HG03354 (cell line): Measurements from ENCODE around the gene CLCN6.

ENCODE experiments used
- ATAC-seq: cut with Tn5 transposase; IDR thresholded peaks from one replicate; pipeline ENCODE4 v1.9.1; 2021; ENCODE audit warnings: mild to moderate bottlenecking; ENCODE audit not compliant: unreplicated experiment, poor library complexity, severe bottlenecking

CLCN6 gene

GRCh38 chr1:11873395-11874257 lies 67.6 kb downstream of the CLCN6 start:
- ATAC-seq, result no peak

DNA sequence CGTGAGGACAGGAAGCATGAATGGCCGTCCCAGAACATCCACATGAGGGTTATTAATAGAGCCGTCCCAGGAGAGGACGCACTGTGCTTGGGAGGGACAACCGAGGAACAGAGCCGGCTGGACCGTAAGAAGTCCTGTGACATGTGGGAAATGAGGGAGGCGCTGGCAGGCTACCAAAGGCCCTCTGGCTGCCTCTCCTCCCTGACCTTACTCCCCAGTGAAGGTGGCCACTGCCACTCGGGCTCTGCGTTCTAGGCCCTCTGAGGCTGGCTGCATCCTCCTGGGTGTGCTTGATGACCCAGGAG lies 68.2 kb downstream of the CLCN6 start:
- ATAC-seq, result no peak

DNA sequence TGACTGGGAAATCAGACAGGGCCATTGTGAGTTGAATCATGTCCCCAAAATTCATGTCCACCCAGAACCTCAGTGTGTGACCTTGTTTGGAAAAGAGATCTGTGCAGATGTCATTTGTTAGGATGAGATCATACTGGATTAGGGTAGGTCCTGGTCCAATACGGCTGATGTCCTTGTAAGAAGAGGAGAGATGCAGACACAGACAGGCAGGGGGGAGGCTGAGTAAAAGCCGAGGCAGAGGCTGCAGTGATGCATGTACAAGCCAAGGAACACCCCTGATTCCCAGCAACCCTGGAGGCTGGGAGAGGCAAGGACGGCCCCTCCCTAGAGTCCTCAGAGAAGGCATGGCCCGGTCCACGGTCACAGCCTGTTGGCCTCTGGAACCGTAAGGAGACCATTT lies 68.6 kb downstream of the CLCN6 start:
- no peak for ATAC-seq

DNA sequence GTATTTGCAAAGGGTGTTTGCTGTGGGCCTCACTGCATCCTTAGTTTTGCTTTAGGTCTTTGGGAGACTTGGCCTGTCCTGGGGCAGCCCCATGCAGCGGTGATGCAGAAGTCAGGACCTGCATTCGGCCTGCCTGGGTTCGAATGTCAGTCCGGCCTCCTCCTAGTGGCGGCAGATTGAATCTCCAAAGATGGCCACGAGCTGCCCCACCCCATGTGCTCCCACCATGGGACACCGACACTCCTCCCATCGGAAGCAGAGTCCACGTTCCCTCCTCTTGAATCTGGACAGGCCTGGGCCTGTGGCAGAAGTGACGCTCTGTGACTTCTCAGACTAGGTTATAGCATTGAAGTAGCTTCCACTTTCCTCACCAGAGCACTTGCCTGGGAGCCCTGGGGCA lies 69.1 kb downstream of the CLCN6 start:
- no peak for ATAC-seq

GRCh38 chr1:11877074-11877473 lies 71.1 kb downstream of the CLCN6 start:
- no peak for ATAC-seq

GRCh38 chr1:11878081-11878890 lies 72.3 kb downstream of the CLCN6 start:
- ATAC-seq, result no peak

GRCh38 chr1:11878891-11879190 lies 72.8 kb downstream of the CLCN6 start:
- no peak for ATAC-seq

DNA sequence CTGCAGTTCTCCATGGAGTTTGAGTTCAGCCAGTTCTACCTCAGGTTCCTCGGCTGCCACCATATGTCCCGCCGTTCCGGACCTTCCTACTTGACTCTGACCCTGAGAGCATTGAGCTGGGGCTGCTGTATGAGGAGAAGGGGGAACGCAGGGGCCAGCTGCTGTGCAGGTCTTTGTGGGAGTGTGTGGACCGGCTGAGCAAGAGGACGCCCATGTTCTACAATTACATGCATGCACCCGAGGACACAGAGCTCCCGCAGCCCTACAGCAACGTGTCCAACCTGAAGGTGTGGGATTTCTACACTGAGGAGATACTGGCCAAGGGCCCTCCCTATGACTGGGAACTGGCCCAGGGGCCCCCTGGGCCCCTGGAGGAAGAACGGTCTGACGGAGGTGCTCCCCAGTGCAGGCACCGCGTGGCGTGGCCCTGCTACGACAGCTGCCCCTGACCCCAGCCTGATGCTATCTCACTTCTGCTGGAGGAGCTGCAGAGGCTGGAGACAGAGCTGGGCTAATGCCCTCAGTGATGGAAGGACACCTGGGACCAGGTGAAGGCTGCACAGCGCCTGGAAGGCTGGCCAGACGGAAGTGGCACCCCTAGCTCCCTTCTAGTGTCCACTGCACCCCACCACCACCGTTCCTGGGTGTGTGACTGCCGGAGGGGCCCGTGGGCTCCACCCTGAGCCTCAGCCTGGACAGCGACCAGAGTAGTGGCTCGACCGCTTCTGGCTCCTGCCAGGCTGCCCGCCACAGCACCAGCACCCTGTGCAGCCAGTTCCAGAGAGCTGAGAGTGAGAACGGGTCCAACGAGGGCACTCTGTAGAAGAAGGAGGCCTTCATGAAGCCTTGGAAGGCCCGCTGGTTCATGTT lies 73.6 kb downstream of the CLCN6 start:
- no peak for ATAC-seq

GRCh38 chr1:11880181-11880575 lies 74.2 kb downstream of the CLCN6 start:
- ATAC-seq, result no peak

DNA sequence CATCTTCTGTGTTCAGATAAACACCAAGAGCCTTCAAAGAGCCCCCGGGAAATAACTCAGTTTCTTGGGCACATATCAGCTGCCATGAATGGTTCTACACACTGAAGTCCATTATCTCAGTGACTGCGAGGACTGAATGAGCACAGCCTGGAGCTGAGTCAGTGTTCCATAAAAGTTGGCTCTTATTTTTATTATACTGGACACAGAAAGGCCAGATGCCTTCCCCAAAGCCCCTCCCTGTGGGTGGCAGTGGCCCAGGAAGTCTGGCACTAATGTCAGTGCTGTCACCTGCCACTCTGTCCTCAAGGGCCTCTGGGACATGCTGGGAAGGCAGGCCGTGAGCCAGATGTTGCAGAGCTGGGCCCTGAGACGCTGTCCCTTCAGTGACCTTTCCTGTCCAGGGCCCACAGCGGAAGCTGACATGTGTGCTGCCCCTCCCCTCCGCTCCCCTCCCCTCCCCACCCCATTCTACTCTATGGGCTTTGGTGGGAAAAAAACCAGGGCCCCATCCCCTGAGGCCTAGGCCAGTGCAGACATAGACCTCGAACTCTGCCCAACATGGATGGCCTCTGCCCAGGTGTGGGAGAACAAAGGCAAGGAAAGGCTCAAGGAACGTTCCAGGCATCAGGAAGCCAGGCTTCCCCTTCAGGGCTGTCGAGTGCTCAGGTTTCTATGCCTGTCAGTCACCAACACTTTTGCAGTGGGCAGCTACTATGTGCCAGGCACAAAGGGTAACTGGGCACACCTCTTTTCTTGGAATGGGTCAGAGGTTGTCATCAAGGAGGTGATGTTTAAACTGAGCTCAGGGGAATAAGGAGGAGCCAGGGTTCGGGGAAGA lies 75.1 kb downstream of the CLCN6 start:
- ATAC-seq, result no peak

DNA sequence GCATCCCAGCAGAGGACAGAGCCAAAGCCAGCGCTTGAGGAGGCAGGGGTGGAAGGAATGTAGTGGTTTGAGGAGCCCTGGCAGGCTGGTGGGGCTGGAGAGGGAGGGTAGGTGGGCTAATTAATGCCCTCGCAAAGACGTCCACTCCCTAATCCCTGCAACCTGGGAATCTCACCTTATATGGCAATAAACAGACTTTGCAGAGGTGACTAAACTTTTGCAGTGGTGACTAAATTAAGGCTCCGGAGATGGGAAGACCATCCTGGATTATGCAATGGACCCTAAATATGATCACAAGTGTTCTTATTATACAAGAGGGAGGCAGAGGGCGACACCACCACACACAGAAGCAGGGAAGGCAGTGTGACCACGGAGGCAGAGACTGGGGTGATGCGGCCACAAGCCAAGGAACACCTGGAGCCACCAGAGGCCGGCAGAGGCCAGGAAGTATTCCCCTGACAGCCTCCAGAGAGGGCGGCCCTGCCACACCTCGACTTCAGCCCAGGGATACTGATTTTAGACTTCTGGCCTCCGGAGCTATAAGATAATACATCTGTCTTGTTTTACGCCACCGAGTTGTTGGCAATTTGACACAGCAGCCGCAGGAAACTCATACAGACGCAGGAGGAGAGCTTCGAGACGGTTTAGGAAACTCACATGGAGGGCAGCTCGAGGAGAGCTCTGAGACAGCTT lies 75.9 kb downstream of the CLCN6 start:
- ATAC-seq, result no peak

- ATAC-seq, result no peak
Observed at GRCh38 chr1:11882814-11883538, 77.0 kb downstream of the CLCN6 start.

- no peak for ATAC-seq
Observed at GRCh38 chr1:11885916-11886315, 79.9 kb downstream of the CLCN6 start.

DNA sequence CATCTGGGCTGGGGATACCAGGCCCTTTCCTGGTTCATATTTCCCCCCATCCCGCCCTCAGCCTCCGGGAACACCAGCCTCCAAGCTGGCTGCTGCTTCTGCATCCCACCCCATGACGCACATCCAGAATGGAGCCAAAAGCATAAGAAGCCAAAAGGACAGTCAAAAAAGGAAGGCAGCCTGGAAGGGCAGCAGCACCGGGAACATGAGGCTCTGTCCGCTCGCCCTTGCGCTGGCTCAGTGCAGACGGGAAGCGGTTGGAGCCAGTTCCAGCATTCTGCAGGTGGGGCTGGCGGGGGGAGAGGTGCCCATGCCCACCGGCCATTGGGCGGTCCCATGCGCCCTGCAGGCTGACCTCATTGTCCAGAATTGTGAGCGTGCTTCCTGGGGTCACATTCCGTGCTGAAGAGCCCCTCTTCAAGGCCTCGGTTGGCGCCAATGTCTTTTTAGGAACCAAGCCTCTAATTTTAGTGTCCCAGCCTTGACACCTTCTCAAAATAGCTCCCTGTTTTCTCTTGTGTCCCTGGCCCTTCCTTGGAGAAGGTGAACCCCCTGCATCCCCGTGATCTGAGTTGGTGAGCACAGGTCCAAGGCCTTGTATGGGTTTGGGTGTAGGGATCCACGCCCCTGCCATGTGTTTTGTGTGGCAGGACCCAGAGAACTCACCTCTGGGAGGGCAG lies 81.1 kb downstream of the CLCN6 start:
- no peak for ATAC-seq

GRCh38 chr1:11887666-11888007 lies 81.6 kb downstream of the CLCN6 start:
- ATAC-seq, result no peak

DNA sequence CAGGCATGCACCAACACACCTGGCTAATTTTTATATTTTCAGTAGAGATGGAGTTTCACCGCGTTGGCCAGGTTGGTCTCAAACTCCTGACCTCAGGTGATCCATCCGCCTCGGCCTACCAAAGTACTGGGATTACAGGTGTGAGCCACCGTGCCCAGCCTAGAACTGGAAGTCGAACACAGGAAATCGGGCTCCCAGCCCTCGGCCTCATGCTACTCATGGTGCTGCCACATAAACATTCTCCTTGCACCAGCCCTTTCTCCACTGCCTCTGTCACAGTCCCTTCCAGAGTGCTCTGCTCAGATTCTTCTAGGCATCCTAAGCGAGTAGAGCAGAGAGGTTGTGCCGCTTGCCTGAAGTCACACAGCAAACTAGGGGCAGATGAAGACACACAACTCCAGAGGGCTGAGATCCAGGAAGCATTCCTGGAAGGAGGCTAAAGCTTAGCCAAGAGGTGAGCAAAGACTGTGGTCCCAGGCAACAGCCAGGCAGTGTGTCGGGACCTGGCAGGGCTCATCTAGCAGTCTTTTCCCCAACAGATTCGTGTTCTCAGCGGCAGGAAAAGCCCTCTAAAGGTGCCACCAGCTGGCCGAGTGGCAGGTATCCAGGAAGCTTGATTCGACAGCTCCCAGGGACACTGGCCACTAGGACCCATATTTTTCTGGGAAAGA lies 82.3 kb downstream of the CLCN6 start:
- no peak for ATAC-seq

DNA sequence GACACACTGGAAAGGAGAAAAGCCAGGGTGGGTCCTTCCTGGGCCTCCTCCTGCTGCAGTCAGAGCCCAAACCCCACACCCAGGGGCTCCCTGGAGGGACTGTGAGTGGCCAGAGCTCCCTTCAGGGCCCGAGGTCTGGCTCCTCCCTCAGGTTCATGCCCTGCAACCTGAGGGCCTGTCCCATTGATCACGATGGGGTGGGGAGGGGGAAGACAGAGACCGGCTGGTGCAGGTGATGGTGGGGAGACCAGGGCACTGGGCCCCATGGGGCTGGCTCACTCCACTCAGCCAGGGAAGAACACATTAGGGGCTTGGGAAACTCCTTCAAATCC lies 82.9 kb downstream of the CLCN6 start:
- ATAC-seq, result no peak
